Renal cortex interstitium (tissue), 11 donors: ENCODE results near the gene IFITM2. TPM values are rescaled to one million over a fixed set of nuclear protein-coding genes. Genes with fewer than 3 reads are reported as not detected.
"Not testable (repeated sequence)": the region's sequence is repeated elsewhere in the genome, so short reads cannot be mapped to it uniquely, and the experiment has no call there.

ENCODE experiments used
- DNase-seq, 11 donors: peaks; one replicate each; pipeline ENCODE4 v3.0.0-alpha.2; 2013; ENCODE audit warnings: low read depth in 9 of 11, low spot score in 4 of 11; ENCODE audit errors: extremely low read depth in 1 of 11
- polyA plus RNA-seq, 3 donors: library from polyadenylated mRNA; unstranded; fragments of 120-200 nt; gene quantifications; one replicate each; pipeline ENCODE4 v1.2.1, GENCODE V29; 2013; ENCODE audit not compliant: insufficient read length in 3 of 3

IFITM2 gene
- polyA plus RNA-seq, 3 donors = 176 to 248 (median 216) TPM

GRCh38 chr11:314554-314875, 6.9 kb downstream of the IFITM2 start:
- DNase-seq = not testable (repeated sequence)

DNA sequence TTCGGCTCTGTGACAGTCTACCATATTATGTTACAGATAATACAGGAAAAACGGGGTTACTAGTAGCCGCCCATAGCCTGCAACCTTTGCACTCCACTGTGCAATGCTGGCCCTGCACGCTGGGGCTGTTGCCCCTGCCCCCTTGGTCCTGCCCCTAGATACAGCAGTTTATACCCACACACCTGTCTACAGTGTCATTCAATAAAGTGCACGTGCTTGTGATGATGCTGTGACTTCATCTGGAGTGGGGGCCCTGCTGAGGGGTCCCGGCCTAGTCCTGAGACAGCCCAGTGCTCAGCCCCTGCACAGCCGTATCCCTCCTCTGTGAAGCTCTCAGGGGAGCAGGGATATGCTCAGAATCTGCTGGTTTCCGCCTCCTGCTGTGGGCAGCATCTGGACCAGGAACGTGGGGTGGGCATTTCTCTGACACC, 7.5 kb downstream of the IFITM2 start:
- DNase-seq = no peak

GRCh38 chr11:315516-315994, 7.9 kb downstream of the IFITM2 start:
- no peak for DNase-seq

GRCh38 chr11:316031-316701, 8.6 kb downstream of the IFITM2 start:
- no peak for DNase-seq

GRCh38 chr11:316891-317301, 9.3 kb downstream of the IFITM2 start:
- no peak for DNase-seq

DNA sequence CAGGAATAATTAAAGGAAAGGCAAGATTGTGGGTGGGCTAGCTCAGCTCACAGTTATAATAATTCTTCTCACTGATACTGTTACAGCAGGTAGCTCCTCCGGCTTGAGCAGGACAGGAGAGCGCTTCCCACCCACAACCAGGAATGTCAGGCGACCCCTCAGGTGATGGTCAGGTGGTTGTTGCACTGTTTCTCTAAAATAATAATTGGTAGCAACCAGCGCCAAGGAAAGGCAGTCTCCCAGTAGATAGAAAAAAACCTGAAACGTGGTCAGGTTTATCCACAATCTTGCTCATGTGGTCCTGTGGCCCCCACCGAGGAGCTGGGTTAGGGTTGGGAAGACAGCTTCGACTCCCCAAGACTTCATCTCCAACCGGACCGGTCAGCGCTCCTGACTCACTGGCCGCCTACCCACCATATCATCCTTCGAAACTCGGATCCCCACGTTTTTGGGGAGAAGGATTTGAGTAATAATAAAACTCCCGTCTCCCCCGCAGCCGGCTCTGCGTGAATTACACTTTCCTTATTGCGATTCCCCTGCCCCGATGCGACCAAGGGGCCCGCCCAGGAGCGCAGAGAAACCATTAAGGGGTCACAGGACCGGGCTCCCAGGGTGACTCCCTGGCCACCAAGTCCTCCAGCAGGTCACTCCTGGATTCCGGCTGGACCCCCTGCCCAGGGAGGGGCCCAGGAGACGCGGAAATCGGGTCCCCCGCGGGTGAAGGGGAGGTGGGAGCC, 10.2 kb downstream of the IFITM2 start:
- not testable (repeated sequence) for DNase-seq

GRCh38 chr11:318405-319120, 10.9 kb downstream of the IFITM2 start:
- DNase-seq = not testable (repeated sequence)

DNA sequence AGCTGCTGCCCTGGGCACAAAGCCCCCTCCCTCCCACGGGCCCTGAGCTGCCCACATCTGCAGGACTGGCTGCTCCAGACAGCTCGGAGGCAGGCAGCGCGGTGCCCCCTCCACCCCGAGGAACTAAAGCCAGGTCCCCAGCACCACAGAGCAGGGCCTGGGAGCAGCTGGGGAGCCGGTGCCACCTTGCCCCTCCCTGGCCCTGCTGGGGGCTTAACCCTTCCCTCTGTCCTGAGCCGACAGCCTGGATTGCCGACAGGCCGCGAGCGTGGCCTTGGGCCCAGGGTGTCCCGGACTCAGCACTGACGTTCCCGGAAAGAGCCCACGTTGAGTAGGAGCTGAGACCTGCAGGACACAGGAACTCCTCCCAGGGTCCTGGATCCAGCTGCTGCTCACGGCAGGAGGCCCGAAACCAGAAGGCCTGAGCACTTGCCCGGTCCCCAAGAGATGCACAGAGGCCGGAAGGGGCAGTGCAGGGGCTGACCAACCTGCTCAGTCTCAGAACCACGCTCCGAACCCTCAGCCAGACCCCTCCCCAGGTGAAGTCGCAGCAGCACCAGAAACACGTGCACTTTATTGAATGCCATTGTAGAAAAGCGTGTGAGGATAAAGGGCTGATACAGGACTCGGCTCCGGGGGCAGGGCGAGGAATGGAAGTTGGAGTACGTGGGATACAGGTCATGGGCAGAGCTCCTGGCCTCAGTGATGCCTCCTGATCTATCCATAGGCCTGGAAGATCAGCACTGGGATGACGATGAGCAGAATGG, 11.7 kb downstream of the IFITM2 start:
- not testable (repeated sequence) for DNase-seq

- DNase-seq = not testable (repeated sequence)
These were observed 12.3 kb downstream of the IFITM2 start for GRCh38 chr11:319888-320273.

GRCh38 chr11:324156-324555, 16.5 kb downstream of the IFITM2 start:
- DNase-seq = no peak

DNA sequence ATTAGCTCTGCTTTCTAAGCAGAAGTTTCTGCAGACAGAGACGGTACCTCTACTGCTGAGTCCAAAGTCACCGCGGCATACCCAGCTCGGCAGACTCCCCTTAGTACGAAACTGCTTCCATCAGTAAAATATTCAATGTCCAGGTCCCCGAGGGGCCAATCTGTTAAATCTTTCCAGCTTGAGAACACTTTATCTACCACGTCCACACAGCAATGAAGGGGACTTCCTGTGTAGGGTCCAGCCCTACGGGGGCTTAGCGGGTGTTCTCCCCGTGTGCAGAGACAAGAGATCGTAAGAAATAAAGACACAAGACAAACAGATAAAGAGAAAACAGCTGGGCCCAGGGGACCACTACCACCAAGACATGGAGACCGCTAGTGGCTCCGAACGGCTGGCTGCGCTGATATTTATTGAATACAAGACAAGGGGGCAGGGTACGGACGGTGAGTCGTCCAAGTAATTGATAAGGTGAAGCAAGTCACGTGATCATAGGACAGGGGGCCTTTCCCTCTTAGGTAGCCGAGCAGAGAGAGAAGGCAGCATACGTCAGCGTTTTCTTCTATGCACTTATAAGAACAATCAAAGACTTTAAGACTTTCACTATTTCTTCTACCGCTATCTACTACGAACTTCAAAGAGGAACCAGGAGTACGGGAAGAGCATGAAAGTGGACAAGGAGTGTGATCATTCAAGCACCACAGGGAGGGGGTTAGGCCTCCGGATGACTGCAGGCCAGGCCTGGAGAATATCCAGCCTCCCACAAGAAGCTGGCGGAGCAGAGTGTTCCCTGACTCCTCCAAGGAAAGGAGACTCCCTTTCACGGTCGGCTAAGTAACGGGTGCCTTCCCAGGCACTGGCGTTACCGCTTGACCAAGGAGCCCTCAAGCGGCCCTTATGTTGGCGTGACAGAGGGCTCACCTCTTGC, 17.2 kb downstream of the IFITM2 start:
- not testable (repeated sequence) for DNase-seq

GRCh38 chr11:325796-326591, 18.4 kb downstream of the IFITM2 start:
- DNase-seq = no peak

GRCh38 chr11:326592-326841, 18.9 kb downstream of the IFITM2 start:
- no peak for DNase-seq

DNA sequence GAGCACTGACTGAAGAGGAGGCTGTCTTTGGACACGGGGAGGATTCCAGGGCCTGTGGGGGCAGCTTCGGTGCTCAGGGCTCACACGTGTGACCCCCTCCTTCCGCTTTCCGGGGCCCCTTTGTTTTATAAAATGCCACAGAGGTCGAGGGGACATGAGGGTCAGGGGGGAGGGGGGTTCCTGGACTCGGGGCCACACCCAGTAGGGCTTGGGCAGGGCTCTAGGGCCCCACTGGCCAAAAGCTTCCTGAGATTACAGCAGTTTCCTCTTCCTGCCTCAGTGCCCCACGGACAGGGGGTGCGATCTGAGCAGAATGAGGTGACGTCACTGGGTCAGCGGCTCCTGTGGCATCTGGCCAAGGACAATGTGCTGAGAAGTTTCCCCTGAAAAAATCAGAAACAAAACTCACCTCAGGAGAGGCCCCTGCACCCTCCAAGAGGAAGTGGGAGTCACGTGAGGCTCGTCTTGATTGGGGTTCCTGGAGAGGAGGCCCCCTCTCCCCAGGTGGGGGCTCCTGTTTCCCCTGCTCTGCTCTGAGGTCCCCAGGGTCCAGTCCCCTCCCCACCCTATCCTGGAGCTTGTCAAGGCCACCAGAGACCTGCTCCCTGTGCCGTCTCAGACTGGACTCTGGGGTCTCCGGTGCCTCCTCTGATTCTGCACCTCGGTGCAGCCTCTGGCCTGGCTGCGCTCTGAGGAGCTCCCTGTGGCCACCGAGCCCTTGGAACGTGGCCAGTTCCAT, 19.4 kb downstream of the IFITM2 start:
- DNase-seq = no peak

GRCh38 chr11:327581-327923, 19.9 kb downstream of the IFITM2 start:
- DNase-seq = no peak

GRCh38 chr11:328012-328411, 20.4 kb downstream of the IFITM2 start:
- no peak for DNase-seq

DNA sequence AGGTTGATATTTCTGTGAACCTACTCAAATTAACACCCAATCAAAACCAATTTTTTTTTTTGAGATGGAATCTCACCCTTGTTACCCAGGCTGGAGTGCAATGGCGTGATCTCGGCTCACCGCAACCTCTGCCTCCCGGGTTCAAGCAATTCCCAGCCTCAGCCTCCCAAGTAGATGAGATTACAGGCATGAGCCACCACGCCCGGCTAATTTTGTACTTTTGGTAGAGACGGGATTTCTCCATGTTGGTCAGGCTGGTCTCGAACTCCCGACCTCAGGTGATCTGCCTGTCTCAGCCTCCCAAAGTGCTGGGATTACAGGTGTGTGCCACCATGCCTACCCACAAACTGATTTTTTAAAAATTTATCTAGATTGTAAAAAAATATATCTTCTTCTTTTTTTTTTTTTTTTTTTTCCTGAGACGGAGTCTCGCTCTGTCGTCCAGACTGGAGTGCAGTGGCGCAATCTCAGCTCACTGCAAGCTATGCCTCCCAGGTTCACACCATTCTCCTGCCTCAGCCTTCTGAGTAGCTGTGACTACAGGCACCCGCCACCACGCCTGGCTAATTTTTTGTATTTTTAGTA, 21.0 kb downstream of the IFITM2 start:
- not testable (repeated sequence) for DNase-seq
